SK-N-SH treated with all-trans-retinoic acid at 6 μM for 48 hours (cell line): ENCODE measurements around the gene KPNA1.

Experiments
- ATAC-seq: fragments of 200-7000 bp; cut with Tn5 transposase; 3 replicates; pipeline ENCODE4 v1.9.1; 2020; ENCODE audit warnings: mild to moderate bottlenecking, moderate library complexity
- ARNTL ChIP-seq: fragments of 450-650 bp; formaldehyde crosslinking; IDR thresholded peaks from 2 replicates; pipeline ENCODE4 v1.5.0; 2020; ENCODE audit warnings: low read depth, mild to moderate bottlenecking, moderate library complexity, borderline replicate concordance
- BACH2 ChIP-seq: fragments of 250-450 bp; sonication (Bioruptor Pico); IDR thresholded peaks from 2 replicates; pipeline ENCODE4 v1.9.0; 2021; ENCODE audit warnings: mild to moderate bottlenecking, borderline replicate concordance
- CSDC2 ChIP-seq: fragments of 250-450 bp; sonication (Bioruptor Pico); IDR thresholded peaks from 2 replicates; pipeline ENCODE4 v1.5.0; 2020; ENCODE audit warnings: mild to moderate bottlenecking, moderate library complexity
- CSRNP3 ChIP-seq: fragments of 250-450 bp; sonication (Bioruptor Pico); IDR thresholded peaks from 2 replicates; pipeline ENCODE4 v1.5.1; 2021; ENCODE audit warnings: mild to moderate bottlenecking, moderate library complexity
- ESRRG ChIP-seq: fragments of 250-450 bp; sonication (Bioruptor Pico); IDR thresholded peaks from 2 replicates; pipeline ENCODE4 v1.6.1; 2021; ENCODE audit warnings: mild to moderate bottlenecking
- GLIS3 ChIP-seq: fragments of 250-450 bp; sonication (Bioruptor Pico); IDR thresholded peaks from 2 replicates; pipeline ENCODE4 v1.5.0; 2020; ENCODE audit warnings: mild to moderate bottlenecking, moderate library complexity
- ISL1 ChIP-seq: fragments of 250-450 bp; sonication (Bioruptor Pico); IDR thresholded peaks from 2 replicates; pipeline ENCODE4 v2.1.2; 2022; ENCODE audit warnings: mild to moderate bottlenecking, moderate library complexity
- OSR1 ChIP-seq: fragments of 250-450 bp; sonication (Bioruptor Pico); IDR thresholded peaks from 2 replicates; pipeline ENCODE4 v1.8.0; 2022; ENCODE audit warnings: moderate library complexity, mild to moderate bottlenecking, inconsistent platforms
- PPARA ChIP-seq: fragments of 250-450 bp; sonication (Bioruptor Pico); IDR thresholded peaks from 2 replicates; pipeline ENCODE4 v1.5.0; 2020; ENCODE audit warnings: mild to moderate bottlenecking, borderline replicate concordance
- RARB ChIP-seq: fragments of 250-450 bp; sonication (Bioruptor Pico); IDR thresholded peaks from 2 replicates; pipeline ENCODE4 v1.8.0; 2021; ENCODE audit warnings: mild to moderate bottlenecking, moderate library complexity
- SNAI2 ChIP-seq: fragments of 250-450 bp; sonication (Bioruptor Pico); IDR thresholded peaks from 2 replicates; pipeline ENCODE4 v1.5.0; 2020; ENCODE audit warnings: mild to moderate bottlenecking, moderate library complexity
- TCF4 ChIP-seq: fragments of 250-450 bp; sonication (Bioruptor Pico); IDR thresholded peaks from 2 replicates; pipeline ENCODE4 v1.8.0; 2021; ENCODE audit warnings: mild to moderate bottlenecking, moderate library complexity, borderline replicate concordance
- TOX ChIP-seq: fragments of 250-450 bp; sonication (Bioruptor Pico); IDR thresholded peaks from 2 replicates; pipeline ENCODE4 v1.8.0; 2021; ENCODE audit warnings: mild to moderate bottlenecking, moderate library complexity, borderline replicate concordance
- ZFP3 ChIP-seq: fragments of 250-450 bp; sonication (Bioruptor Pico); IDR thresholded peaks from 2 replicates; pipeline ENCODE4 v1.5.0; 2020; ENCODE audit warnings: mild to moderate bottlenecking, moderate library complexity
- ZFP30 ChIP-seq: fragments of 450-650 bp; formaldehyde crosslinking; IDR thresholded peaks from 2 replicates; pipeline ENCODE4 v1.5.0; 2022; ENCODE audit warnings: mild to moderate bottlenecking, moderate library complexity
- ZNF565 ChIP-seq: fragments of 450-650 bp; formaldehyde crosslinking; conservative IDR thresholded peaks from 2 replicates; pipeline ENCODE4 v1.5.0; 2020; ENCODE audit warnings: low read depth, mild to moderate bottlenecking, moderate library complexity
- ZNF8 ChIP-seq: fragments of 450-650 bp; formaldehyde crosslinking; IDR thresholded peaks from 2 replicates; pipeline ENCODE4 v1.5.0; 2020; ENCODE audit warnings: mild to moderate bottlenecking, moderate library complexity
- TF ChIP-seq, protein P1 (sequence below): fragments of 250-450 bp; sonication (Bioruptor Pico); IDR thresholded peaks from 2 replicates; pipeline ENCODE4 v1.5.0; 2020; ENCODE audit warnings: mild to moderate bottlenecking, moderate library complexity
- TF ChIP-seq, protein P2 (sequence below): fragments of 250-450 bp; sonication (Bioruptor Pico); IDR thresholded peaks from 2 replicates; pipeline ENCODE4 v1.8.0; 2021; ENCODE audit warnings: low read depth, mild to moderate bottlenecking, moderate library complexity, borderline replicate concordance
- TF ChIP-seq, protein P3 (sequence below): fragments of 250-450 bp; sonication (Bioruptor Pico); IDR thresholded peaks from 2 replicates; pipeline ENCODE4 v1.8.0; 2020; ENCODE audit warnings: mild to moderate bottlenecking, moderate library complexity, borderline replicate concordance

Gene KPNA1

DNA sequence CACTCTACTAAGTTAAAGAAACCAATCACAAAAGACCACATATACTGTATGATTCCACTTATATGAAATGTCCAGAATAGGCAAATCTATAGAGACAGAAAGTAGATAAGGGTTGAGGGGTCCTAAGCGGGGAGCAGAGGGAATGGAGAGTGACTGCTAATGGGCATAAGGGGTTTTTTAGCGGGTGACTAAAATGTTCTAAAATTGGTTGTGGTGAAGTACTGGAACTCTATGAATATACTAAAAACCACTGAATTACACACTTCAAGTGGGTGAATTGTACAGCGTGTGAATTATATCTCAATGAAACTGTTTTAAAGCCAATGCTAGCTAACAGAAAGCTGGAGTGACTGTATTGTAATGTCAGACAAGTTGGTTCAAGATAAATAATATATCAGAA lies 33.3 kb downstream of the KPNA1 start:
- TF ChIP-seq, protein P1, sequence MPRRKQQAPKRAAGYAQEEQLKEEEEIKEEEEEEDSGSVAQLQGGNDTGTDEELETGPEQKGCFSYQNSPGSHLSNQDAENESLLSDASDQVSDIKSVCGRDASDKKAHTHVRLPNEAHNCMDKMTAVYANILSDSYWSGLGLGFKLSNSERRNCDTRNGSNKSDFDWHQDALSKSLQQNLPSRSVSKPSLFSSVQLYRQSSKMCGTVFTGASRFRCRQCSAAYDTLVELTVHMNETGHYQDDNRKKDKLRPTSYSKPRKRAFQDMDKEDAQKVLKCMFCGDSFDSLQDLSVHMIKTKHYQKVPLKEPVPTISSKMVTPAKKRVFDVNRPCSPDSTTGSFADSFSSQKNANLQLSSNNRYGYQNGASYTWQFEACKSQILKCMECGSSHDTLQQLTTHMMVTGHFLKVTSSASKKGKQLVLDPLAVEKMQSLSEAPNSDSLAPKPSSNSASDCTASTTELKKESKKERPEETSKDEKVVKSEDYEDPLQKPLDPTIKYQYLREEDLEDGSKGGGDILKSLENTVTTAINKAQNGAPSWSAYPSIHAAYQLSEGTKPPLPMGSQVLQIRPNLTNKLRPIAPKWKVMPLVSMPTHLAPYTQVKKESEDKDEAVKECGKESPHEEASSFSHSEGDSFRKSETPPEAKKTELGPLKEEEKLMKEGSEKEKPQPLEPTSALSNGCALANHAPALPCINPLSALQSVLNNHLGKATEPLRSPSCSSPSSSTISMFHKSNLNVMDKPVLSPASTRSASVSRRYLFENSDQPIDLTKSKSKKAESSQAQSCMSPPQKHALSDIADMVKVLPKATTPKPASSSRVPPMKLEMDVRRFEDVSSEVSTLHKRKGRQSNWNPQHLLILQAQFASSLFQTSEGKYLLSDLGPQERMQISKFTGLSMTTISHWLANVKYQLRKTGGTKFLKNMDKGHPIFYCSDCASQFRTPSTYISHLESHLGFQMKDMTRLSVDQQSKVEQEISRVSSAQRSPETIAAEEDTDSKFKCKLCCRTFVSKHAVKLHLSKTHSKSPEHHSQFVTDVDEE (CRISPR knock-in tag) = no peak
- no peak for TF ChIP-seq BACH2 (CRISPR knock-in tag)
- no peak for TF ChIP-seq PPARA (CRISPR knock-in tag)
- no peak for TF ChIP-seq ISL1 (CRISPR knock-in tag)
- no peak for TF ChIP-seq RARB (CRISPR knock-in tag)
- TF ChIP-seq ZNF565 = no peak
- TF ChIP-seq OSR1 (CRISPR knock-in tag) = no peak
- TF ChIP-seq ZNF8 = no peak
- no peak for TF ChIP-seq ZFP30 (CRISPR knock-in tag)
- TF ChIP-seq, protein P2, sequence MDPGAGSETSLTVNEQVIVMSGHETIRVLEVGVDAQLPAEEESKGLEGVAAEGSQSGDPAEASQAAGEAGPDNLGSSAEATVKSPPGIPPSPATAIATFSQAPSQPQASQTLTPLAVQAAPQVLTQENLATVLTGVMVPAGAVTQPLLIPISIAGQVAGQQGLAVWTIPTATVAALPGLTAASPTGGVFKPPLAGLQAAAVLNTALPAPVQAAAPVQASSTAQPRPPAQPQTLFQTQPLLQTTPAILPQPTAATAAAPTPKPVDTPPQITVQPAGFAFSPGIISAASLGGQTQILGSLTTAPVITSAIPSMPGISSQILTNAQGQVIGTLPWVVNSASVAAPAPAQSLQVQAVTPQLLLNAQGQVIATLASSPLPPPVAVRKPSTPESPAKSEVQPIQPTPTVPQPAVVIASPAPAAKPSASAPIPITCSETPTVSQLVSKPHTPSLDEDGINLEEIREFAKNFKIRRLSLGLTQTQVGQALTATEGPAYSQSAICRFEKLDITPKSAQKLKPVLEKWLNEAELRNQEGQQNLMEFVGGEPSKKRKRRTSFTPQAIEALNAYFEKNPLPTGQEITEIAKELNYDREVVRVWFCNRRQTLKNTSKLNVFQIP (CRISPR knock-in tag) = no peak
- TF ChIP-seq, protein P3, sequence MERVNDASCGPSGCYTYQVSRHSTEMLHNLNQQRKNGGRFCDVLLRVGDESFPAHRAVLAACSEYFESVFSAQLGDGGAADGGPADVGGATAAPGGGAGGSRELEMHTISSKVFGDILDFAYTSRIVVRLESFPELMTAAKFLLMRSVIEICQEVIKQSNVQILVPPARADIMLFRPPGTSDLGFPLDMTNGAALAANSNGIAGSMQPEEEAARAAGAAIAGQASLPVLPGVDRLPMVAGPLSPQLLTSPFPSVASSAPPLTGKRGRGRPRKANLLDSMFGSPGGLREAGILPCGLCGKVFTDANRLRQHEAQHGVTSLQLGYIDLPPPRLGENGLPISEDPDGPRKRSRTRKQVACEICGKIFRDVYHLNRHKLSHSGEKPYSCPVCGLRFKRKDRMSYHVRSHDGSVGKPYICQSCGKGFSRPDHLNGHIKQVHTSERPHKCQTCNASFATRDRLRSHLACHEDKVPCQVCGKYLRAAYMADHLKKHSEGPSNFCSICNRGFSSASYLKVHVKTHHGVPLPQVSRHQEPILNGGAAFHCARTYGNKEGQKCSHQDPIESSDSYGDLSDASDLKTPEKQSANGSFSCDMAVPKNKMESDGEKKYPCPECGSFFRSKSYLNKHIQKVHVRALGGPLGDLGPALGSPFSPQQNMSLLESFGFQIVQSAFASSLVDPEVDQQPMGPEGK = no peak
- no peak for TF ChIP-seq ESRRG (CRISPR knock-in tag)
- no peak for TF ChIP-seq SNAI2 (CRISPR knock-in tag)
- TF ChIP-seq TOX = no peak
- no peak for TF ChIP-seq CSDC2 (CRISPR knock-in tag)
- TF ChIP-seq ARNTL (CRISPR knock-in tag) = no peak
- no peak for TF ChIP-seq GLIS3 (CRISPR knock-in tag)
- TF ChIP-seq CSRNP3 (CRISPR knock-in tag) = no peak
- ATAC-seq = no peak

DNA sequence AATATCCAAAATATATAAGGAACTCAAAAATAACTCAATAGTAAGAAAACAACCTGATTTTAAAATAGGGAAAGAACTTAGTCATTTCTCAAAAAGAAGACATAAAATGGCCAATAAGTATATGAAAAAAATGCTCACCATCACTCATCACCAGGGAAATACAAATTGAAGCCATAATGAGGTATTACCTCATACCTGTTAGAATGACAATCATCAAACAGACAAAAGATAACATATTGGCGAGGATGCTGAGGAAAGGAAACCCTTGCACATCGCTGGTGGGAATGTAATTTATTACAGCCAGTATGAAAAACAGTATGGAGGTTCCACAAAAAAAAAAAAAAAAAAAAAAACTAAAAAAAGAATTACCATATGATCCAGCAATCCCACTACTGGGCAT lies 38.2 kb downstream of the KPNA1 start:
- no peak for ATAC-seq
- TF ChIP-seq, protein P1 (CRISPR knock-in tag) = no peak
- TF ChIP-seq CSDC2 (CRISPR knock-in tag) = no peak
- TF ChIP-seq SNAI2 (CRISPR knock-in tag) = no peak
- TF ChIP-seq, protein P2 (CRISPR knock-in tag) = no peak
- no peak for TF ChIP-seq TCF4 (CRISPR knock-in tag)
- TF ChIP-seq BACH2 (CRISPR knock-in tag) = no peak
- no peak for TF ChIP-seq RARB (CRISPR knock-in tag)
- TF ChIP-seq ZNF8 = no peak
- no peak for TF ChIP-seq OSR1 (CRISPR knock-in tag)
- no peak for TF ChIP-seq PPARA (CRISPR knock-in tag)
- no peak for TF ChIP-seq ZNF565
- no peak for TF ChIP-seq ZFP3
